Measurements from ENCODE around the gene APLP2. TPM values are rescaled to one million over a fixed set of nuclear protein-coding genes. Genes with fewer than 3 reads are reported as not detected.

The APLP2 gene
- total and polyA plus RNA-seq, 2 experiments from 2014 or later, result 322 to 362 TPM

- H3K4me3 Mint-ChIP-seq, result no peak overlapping the region
- no peaks in the 10 kb centered on the region for H3F3A ChIP-seq (replicated peaks; ENCODE audit: low read depth)
- H3K27me3 Mint-ChIP-seq (ENCODE audit: insufficient read depth, low read depth, poor library complexity), result no peaks in the 10 kb centered on the region
- no peaks in the 10 kb centered on the region for H4K20me1 ChIP-seq (replicated peaks; ENCODE audit: insufficient read depth)
- TF ChIP-seq STAT1 (IDR thresholded peaks at IDR 0.05; ENCODE audit: unreplicated experiment) (no peak), ZNF331 (CRISPR knock-in tag; IDR thresholded peaks at IDR 0.05; ENCODE audit: low read depth) (no peak), ETS1 (IDR thresholded peaks at IDR 0.05) (no peak), EZH2 (IDR thresholded peaks at IDR 0.05; ENCODE audit: low read depth, unreplicated experiment) (no peak), POLR2AphosphoS5 (IDR thresholded peaks at IDR 0.05; ENCODE audit: low read depth) (no peak), JUNB (IDR thresholded peaks at IDR 0.05; ENCODE audit: unreplicated experiment) (no peak), CREB1 (CRISPR knock-in tag; IDR thresholded peaks at IDR 0.05; ENCODE audit: low read depth) (no peak), REST (IDR thresholded peaks at IDR 0.05; ENCODE audit: unreplicated experiment) (no peak), NANOG (IDR thresholded peaks at IDR 0.05; ENCODE audit: borderline replicate concordance) (no peak), ZNF114 (CRISPR knock-in tag; IDR thresholded peaks at IDR 0.05) (no peak), CTCF (conservative IDR thresholded peaks at IDR 0.05; ENCODE audit: low read depth in 2 of 2) (no peak), EZH2phosphoT487 (IDR thresholded peaks at IDR 0.05; ENCODE audit: unreplicated experiment) (no peak), ZNF462 (CRISPR knock-in tag; IDR thresholded peaks at IDR 0.05) (no peak)
- peaks cover 5% of the 10 kb centered on the region; the same call in 1 of the 3 replicates for H3K9me3 Mint-ChIP-seq
- H3K9me2 ChIP-seq (ENCODE audit: insufficient read depth), result no peaks in the 10 kb centered on the region
- no peaks in the 10 kb centered on the region for H3K36me3 ChIP-seq (ENCODE audit: insufficient read depth)
- ATAC-seq, result no peak
- H3K27me3 ChIP-seq (ENCODE audit: insufficient read depth), result no peaks in the 10 kb centered on the region
- 0 out of 3 replicates have a peak, but pooled peaks cover 4% of the 10 kb centered on the region for H3K4me1 Mint-ChIP-seq
- no peak overlapping the region for H3K4me3 ChIP-seq
- H3K79me2 ChIP-seq (replicated peaks; ENCODE audit: insufficient read depth), result no peaks in the 10 kb centered on the region
- no peaks in the 10 kb centered on the region for H3K4me1 ChIP-seq (ENCODE audit: insufficient read depth)
- H3K36me3 Mint-ChIP-seq (ENCODE audit: low read depth), result no peaks in the 10 kb centered on the region
- no peak overlapping the region for H3K27ac Mint-ChIP-seq
- no peak for DNase-seq (ENCODE audit: low spot score)
- H3K27ac ChIP-seq (ENCODE audit: low read depth), result no peak overlapping the region
- no peak overlapping the region for H3K4me2 ChIP-seq
- H2AFZ ChIP-seq, result no peak overlapping the region
These were observed 18.6 kb upstream of the APLP2 start for GRCh38 chr11:130051082-130051481.

Measured in GM23338 (cell line).